HepG2 (cell line): ENCODE measurements around the gene C1R. TPM values are rescaled to one million over a fixed set of nuclear protein-coding genes. Genes with fewer than 3 reads are reported as not detected.

Experiments
- ADNP ChIP-seq: sonication (generic); formaldehyde crosslinking; IDR thresholded peaks from 2 replicates; pipeline ENCODE4 v1.4.0; 2020; ENCODE audit warnings: missing genetic modification reagents
- AGO1 ChIP-seq: fragments of 200-400 bp; formaldehyde crosslinking; IDR thresholded peaks from 2 replicates; pipeline ENCODE4 v1.6.1; 2017; ENCODE audit warnings: mild to moderate bottlenecking, low read depth, low read length, moderate library complexity; ENCODE audit not compliant: poor library complexity, severe bottlenecking
- ARNTL ChIP-seq: sonication (generic); formaldehyde crosslinking; IDR thresholded peaks from 2 replicates; pipeline ENCODE4 v1.4.0; 2020; ENCODE audit warnings: mild to moderate bottlenecking, missing genetic modification reagents
- CBX2 ChIP-seq, 2 experiments: fragments of 200-600 bp in 1 of 2; sonication (generic); formaldehyde crosslinking in 1 of 2; IDR thresholded peaks; 2 replicates each; pipeline versions ENCODE4 v1.7.0 to v1.8.1; 2018 to 2022; ENCODE audit warnings: low read depth in 2 of 2, low read length in 1 of 2, mild to moderate bottlenecking in 1 of 2, missing genetic modification reagents in 1 of 2
- CENPT ChIP-seq: sonication (generic); formaldehyde crosslinking; IDR thresholded peaks from 2 replicates; pipeline ENCODE4 v1.8.0; 2022; ENCODE audit warnings: low read depth, mild to moderate bottlenecking, moderate library complexity, missing genetic modification reagents
- CREM ChIP-seq, 2 experiments: sonication (generic) in 1 of 2; formaldehyde crosslinking in 1 of 2; IDR thresholded peaks; 2 replicates each; pipeline versions ENCODE4 v1.4.0 to v1.6.1; 2016 to 2020; ENCODE audit warnings: antibody characterized with exemption in 1 of 2, mild to moderate bottlenecking in 1 of 2, missing genetic modification reagents in 1 of 2
- EEA1 ChIP-seq: sonication (generic); formaldehyde crosslinking; IDR thresholded peaks from 2 replicates; pipeline ENCODE4 v1.5.1; 2020; ENCODE audit warnings: mild to moderate bottlenecking, missing genetic modification reagents, borderline replicate concordance
- FOXA1 ChIP-seq, 2 experiments: fragments of 450-650 bp in 1 of 2; sonication (generic) in 1 of 2; formaldehyde crosslinking in 1 of 2; IDR thresholded peaks; 2 replicates each; pipeline versions ENCODE4 v1.4.0 to v1.6.1; 2016 to 2020; ENCODE audit warnings: missing genetic modification reagents in 1 of 2
- HOXA5 ChIP-seq: sonication (generic); formaldehyde crosslinking; IDR thresholded peaks from 2 replicates; pipeline ENCODE4 v1.4.0; 2020; ENCODE audit warnings: missing genetic modification reagents
- IRF9 ChIP-seq: sonication (generic); formaldehyde crosslinking; IDR thresholded peaks from 2 replicates; pipeline ENCODE4 v1.8.0; 2022; ENCODE audit warnings: missing genetic modification reagents, mild to moderate bottlenecking, borderline replicate concordance
- JARID2 ChIP-seq: sonication (generic); formaldehyde crosslinking; IDR thresholded peaks from 2 replicates; pipeline ENCODE4 v1.8.1; 2023; ENCODE audit warnings: missing genetic modification reagents, inconsistent platforms; ENCODE audit not compliant: insufficient replicate concordance
- MTERF4 ChIP-seq: sonication (generic); formaldehyde crosslinking; IDR thresholded peaks from 2 replicates; pipeline ENCODE4 v1.8.0; 2023; ENCODE audit warnings: mild to moderate bottlenecking, missing genetic modification reagents
- PATZ1 ChIP-seq: sonication (generic); formaldehyde crosslinking; IDR thresholded peaks from 2 replicates; pipeline ENCODE4 v1.4.0; 2020; ENCODE audit warnings: missing genetic modification reagents
- RFX3 ChIP-seq: IDR thresholded peaks from 2 replicates; pipeline ENCODE4 v1.6.1; 2016; ENCODE audit warnings: missing biosample characterization, missing genetic modification reagents
- RNF219 ChIP-seq: sonication (generic); formaldehyde crosslinking; IDR thresholded peaks from 2 replicates; pipeline ENCODE4 v1.5.0; 2020; ENCODE audit warnings: mild to moderate bottlenecking, missing genetic modification reagents
- SETDB1 ChIP-seq: sonication (generic); formaldehyde crosslinking; IDR thresholded peaks from 2 replicates; pipeline ENCODE4 v1.5.1; 2020; ENCODE audit warnings: missing genetic modification reagents, mild to moderate bottlenecking, borderline replicate concordance
- TBL1XR1 ChIP-seq: fragments of 150-350 bp; IDR thresholded peaks from 2 replicates; pipeline ENCODE4 v1.6.1; 2014; ENCODE audit warnings: borderline replicate concordance, low read length; ENCODE audit not compliant: partially characterized antibody
- ZKSCAN8 ChIP-seq: IDR thresholded peaks from 2 replicates; pipeline ENCODE4 v1.6.1; 2016; ENCODE audit warnings: borderline replicate concordance, missing genetic modification reagents, missing compliant biosample characterization
- ZNF513 ChIP-seq: sonication (generic); formaldehyde crosslinking; conservative IDR thresholded peaks from 2 replicates; pipeline ENCODE4 v1.5.0; 2020; ENCODE audit warnings: missing genetic modification reagents
- ZNF567 ChIP-seq: sonication (generic); formaldehyde crosslinking; IDR thresholded peaks from 2 replicates; pipeline ENCODE4 v1.8.1; 2023; ENCODE audit warnings: mild to moderate bottlenecking, missing genetic modification reagents, borderline replicate concordance
- ZNF772 ChIP-seq: sonication (generic); formaldehyde crosslinking; IDR thresholded peaks from 2 replicates; pipeline ENCODE4 v1.5.0; 2020; ENCODE audit warnings: mild to moderate bottlenecking, missing genetic modification reagents
- polyA plus RNA-seq, 8 experiments: library from polyadenylated mRNA; depleted of rRNA in 3 of 8; stranded (reverse) in 7 of 8; unstranded in 1 of 8; fragments of >200 nt; fragmentation: Illumina TruSeq in 4 of 8; extraction: Trizol in 4 of 8; gene quantifications; 2 replicates each; pipeline versions ENCODE4 v1.2.1 to v1.2.3, GENCODE V29; 2011 to 2016; ENCODE audit warnings: low read depth in 4 of 8, missing spikeins in 1 of 8, mixed read lengths in 1 of 8; ENCODE audit not compliant: insufficient read depth in 1 of 8
- total RNA-seq, 5 experiments: library from RNA; depleted of rRNA; stranded (reverse); fragments of >200 nt; fragmentation: Illumina TruSeq; extraction: Trizol; gene quantifications; 2 replicates each; pipeline ENCODE4 v1.2.3, GENCODE V29; 2016; ENCODE audit warnings: low read depth in 1 of 5

Gene C1R
- total and polyA plus RNA-seq, 2 of the 13 experiments (the other 11 are each of a cell fraction or from before 2014, with no cell fraction given), result 3.5 to 6.5 TPM

GRCh38 chr12:7060353-7060954, 31.8 kb downstream of the C1R start, which contains the start of gene C1S (continued):
- peak; percentile 66 for TF ChIP-seq PATZ1 (CRISPR knock-in tag)
- no peak for TF ChIP-seq ZNF513 (CRISPR knock-in tag)
- no peak for TF ChIP-seq ARNTL (CRISPR knock-in tag)
- peak; percentile 50 for TF ChIP-seq TBL1XR1
- TF ChIP-seq CREM (IDR thresholded peaks at IDR 0.05), result no peak
- no peak for TF ChIP-seq CREM (CRISPR knock-in tag; IDR thresholded peaks at IDR 0.05)
- 0 out of 2 replicates have a peak, but pooled peaks have one; percentile 40 for TF ChIP-seq HOXA5 (CRISPR knock-in tag)
- TF ChIP-seq CBX2 (IDR thresholded peaks at IDR 0.05; ENCODE audit: low read depth, low read length), result no peak
- no peak for TF ChIP-seq CBX2 (CRISPR knock-in tag; IDR thresholded peaks at IDR 0.05; ENCODE audit: low read depth)
- no peak for TF ChIP-seq AGO1
- no peak for TF ChIP-seq RFX3 (CRISPR knock-in tag)
- no peak for TF ChIP-seq EEA1 (CRISPR knock-in tag)
- TF ChIP-seq IRF9 (CRISPR knock-in tag), result 0 out of 2 replicates have a peak, but pooled peaks have one; percentile 65
- no peak; the same call in 1 of the 2 replicates for TF ChIP-seq ZKSCAN8 (CRISPR knock-in tag)
- no peak for TF ChIP-seq SETDB1 (CRISPR knock-in tag)
- TF ChIP-seq MTERF4 (CRISPR knock-in tag), result no peak
- TF ChIP-seq ZNF567, result 0 out of 2 replicates have a peak, but pooled peaks have one; percentile 18
- TF ChIP-seq RNF219 (CRISPR knock-in tag), result no peak
- TF ChIP-seq ADNP (CRISPR knock-in tag), result no peak
- TF ChIP-seq JARID2 (CRISPR knock-in tag), result peak; percentile 34
- TF ChIP-seq CENPT, result no peak
- TF ChIP-seq FOXA1 (IDR thresholded peaks at IDR 0.05), result no peak
- TF ChIP-seq FOXA1 (CRISPR knock-in tag; IDR thresholded peaks at IDR 0.05), result peak; percentile 59
- TF ChIP-seq ZNF772 (CRISPR knock-in tag), result no peak
